Measurements from ENCODE around the gene NTF4.
"Not testable (repeated sequence)": the region's sequence is repeated elsewhere in the genome, so short reads cannot be mapped to it uniquely, and the experiment has no call there.

GRCh38 chr19:49018388-49019241 is 46.0 kb downstream of the NTF4 start:
- TF ChIP-seq POLR2A (IDR thresholded peaks at IDR 0.05; ENCODE audit: low read length); GATA1 (IDR thresholded peaks at IDR 0.05; ENCODE audit: low read depth, low read length): not testable (repeated sequence)
